Glomerular endothelial cell (primary cell): ENCODE measurements around the gene ATP1A2. TPM values are rescaled to one million over a fixed set of nuclear protein-coding genes. Genes with fewer than 3 reads are reported as not detected.

Experiments
- DNase-seq: peaks from one replicate; pipeline ENCODE4 v3.0.0-alpha.2; 2011; ENCODE audit warnings: low read depth, low spot score; ENCODE audit errors: extremely low read depth
- total RNA-seq: library from RNA; depleted of rRNA; stranded (reverse); fragments of >200 nt; gene quantifications from 2 replicates; pipeline ENCODE4 v1.2.3, GENCODE V29; 2015

ATP1A2 gene
- total RNA-seq, 1 donor from 2014 or later = not detected

DNA sequence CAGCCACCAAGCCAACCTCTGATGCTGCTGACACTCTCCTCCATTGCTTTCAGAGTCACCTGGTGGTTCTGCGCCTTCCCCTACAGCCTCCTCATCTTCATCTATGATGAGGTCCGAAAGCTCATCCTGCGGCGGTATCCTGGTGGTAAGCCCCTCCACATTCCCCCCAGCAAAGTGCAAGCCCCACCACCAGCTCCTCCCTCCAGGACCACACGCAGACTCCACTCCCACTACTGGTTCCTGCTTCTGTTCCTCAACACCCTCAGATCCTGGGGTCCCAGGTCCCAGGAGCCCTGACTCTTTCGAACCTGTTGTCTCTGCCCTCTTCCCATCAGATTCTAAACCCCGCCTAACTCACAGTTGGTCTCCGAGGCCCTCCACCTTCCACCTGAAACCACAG is 24.3 kb downstream of the ATP1A2 start:
- DNase-seq = no peak

GRCh38 chr1:160143695-160144094 is 28.1 kb downstream of the ATP1A2 start:
- no peak for DNase-seq

GRCh38 chr1:160144921-160145320 is 29.4 kb downstream of the ATP1A2 start:
- no peak for DNase-seq

- DNase-seq = no peak
Observed at GRCh38 chr1:160146107-160146506, 30.5 kb downstream of the ATP1A2 start.

DNA sequence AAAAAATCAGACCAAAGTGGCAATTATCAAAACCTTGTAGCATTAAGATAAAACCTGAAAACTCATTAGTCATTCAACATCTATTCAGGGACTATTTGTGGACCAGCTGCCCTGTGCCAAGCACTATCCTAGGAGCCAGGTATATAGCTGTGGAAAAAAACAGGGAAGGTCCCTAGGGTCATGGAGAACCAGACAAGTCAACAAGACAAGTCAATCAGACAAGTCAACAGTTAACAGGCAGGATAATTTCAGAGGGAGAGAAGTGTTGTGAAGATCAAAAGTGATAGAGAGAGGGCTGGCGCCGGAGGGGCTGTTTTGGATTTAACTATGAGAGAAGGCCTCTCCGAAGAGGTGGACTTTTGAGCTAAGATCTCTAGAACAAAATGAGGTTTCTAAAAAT is 32.6 kb downstream of the ATP1A2 start:
- no peak for DNase-seq

- no peak for DNase-seq
Observed at GRCh38 chr1:160149233-160149632, 33.7 kb downstream of the ATP1A2 start.

DNA sequence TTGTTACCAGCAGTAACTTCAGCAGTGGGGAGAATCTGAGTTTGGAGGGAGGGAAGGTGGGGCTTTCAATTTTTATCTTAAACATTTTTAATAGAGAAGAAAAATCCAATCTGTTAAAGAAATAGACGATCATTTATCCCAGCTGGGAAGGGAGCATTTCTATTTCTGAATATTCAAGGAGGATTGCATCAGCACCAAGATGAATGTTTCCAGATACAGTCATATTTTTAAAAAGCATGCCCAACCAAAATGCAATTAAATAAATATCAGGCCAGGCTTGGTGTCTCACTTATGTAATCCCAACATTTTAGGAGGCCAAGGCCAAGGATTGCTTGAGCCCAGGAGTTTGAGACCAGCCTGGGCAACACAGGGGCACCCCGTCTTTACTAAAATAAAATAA is 34.2 kb downstream of the ATP1A2 start:
- DNase-seq = no peak

GRCh38 chr1:160151303-160151702 is 35.7 kb downstream of the ATP1A2 start, which contains the start of gene ATP1A4:
ATP1A4 (plus strand) TSS chr1:160151603; CDS start chr1:160152041, 438 bp downstream.
- no peak for DNase-seq

DNA sequence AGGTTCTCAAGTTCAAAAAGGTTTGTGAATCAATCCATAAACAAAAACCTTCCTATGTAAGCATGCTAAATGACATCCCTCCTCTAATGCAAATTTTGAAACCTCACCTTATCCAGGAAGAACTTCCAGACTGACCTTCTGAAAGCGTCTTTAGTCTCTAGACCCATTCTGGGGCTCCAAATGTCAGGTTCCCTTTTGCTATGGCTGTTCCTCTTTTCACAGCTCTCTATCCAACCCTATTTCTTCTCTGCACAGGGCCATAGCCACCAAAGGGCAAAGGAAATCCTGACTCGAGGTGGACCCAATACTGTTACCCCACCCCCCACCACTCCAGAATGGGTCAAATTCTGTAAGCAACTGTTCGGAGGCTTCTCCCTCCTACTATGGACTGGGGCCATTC is 39.2 kb downstream of the ATP1A2 start:
- no peak for DNase-seq

GRCh38 chr1:160156361-160156760 is 40.8 kb downstream of the ATP1A2 start:
- DNase-seq = no peak

GRCh38 chr1:160157174-160157573 is 41.6 kb downstream of the ATP1A2 start:
- DNase-seq = no peak

DNA sequence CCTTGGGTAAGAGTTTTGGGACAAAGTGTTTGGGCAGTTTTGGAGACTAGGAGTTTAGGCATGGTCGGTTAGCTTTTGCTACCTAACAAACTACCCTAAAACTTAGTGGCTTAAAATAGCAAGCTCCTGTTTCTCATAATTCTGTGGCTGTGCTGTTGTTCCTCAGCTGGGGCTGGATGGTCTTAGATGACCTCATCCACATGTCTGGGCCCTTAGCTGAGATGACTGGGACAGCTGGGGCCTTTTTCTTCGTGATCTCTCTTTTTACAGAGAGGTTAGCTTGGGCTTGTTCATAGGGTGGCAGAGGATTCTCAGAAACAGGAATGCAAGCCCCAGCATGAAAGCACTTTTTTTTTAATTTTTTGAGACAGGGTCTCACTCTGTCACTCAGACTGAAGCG is 42.5 kb downstream of the ATP1A2 start:
- no peak for DNase-seq

DNA sequence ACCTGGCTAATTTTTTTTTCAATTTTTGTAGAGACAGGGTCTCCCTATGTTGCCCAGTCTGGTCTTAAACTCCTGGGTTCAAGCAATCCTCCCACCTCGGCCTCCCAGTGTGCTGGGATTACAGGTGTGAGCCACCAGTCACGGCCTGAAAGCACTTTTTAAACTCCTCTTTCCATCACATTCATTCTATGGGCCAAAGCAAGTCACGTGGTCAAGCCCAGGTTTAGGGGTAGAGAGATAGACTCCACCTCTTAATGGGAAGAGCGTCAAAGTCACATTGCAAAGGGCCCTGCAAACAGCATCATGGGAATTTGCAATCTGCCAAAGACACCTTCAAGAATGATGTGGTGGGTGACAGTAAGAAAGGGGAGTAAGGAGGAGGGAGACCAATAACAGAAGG is 43.0 kb downstream of the ATP1A2 start:
- DNase-seq = no peak

DNA sequence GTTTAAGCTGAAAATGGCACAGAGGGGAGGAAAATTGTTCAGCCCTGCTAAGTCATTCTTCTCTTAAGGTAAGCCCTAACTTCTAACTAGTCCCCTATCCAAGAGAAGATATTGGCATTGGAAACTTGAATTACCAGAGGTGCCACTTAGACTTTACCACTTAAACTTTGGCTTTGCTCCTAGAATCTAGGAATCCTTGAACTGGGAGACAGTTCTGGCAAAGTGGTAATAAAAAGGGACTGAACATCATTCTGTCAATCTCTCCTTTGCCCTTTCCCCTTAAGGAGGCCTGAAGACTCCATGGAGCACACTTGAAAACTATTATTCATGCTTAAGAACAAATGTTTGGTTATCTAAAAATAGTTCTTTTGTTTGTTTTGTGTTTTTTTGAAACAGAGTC is 44.3 kb downstream of the ATP1A2 start:
- no peak for DNase-seq

DNA sequence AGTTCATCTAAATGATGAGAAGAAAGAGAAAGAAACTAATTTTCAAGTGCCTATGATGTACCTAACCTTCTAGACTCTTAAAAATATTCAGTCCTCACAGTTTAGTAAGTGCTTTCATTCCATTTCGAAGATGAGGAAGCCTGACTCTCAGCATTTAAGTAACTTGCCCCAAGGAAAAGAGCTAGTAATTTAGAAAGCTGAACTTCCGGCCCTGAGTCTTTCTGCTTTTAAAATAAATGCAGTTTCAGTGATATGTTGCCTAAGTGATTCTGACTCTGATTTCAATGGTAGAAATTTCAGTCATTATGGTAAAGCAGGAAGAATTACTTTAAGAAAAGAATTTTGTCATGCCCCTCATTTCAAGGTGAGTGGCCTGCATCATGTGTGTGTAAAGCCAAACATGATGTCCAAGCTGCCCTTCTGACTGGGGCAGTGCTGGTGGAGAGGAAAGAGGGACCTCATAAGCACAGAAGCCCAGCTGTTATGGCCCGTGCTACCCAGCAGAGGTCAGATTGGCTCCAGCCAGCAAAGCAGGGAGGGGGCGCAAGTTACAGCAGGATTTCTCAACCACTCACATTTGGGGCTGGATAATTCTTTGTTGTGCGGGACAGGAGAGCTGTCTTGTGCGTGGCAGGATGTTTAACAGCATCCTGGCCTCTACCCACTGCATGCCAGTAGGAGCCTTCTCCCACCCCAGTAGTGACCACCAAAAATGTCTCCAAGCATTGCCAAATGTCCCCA is 46.6 kb downstream of the ATP1A2 start:
- DNase-seq = no peak

GRCh38 chr1:160162931-160163330 is 47.4 kb downstream of the ATP1A2 start:
- DNase-seq = no peak

GRCh38 chr1:160163615-160164014 is 48.1 kb downstream of the ATP1A2 start:
- no peak for DNase-seq

DNA sequence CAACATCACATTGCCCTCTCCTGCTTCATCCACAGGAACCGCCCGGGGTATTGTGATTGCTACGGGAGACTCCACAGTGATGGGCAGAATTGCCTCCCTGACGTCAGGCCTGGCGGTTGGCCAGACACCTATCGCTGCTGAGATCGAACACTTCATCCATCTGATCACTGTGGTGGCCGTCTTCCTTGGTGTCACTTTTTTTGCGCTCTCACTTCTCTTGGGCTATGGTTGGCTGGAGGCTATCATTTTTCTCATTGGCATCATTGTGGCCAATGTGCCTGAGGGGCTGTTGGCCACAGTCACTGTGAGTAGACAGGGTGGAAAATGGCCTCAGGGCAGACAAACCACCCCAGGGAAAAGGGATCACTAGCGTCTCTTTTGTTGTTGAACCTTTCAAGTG is 48.6 kb downstream of the ATP1A2 start:
- DNase-seq = no peak

GRCh38 chr1:160166166-160166868 is 50.8 kb downstream of the ATP1A2 start:
- no peak for DNase-seq

DNA sequence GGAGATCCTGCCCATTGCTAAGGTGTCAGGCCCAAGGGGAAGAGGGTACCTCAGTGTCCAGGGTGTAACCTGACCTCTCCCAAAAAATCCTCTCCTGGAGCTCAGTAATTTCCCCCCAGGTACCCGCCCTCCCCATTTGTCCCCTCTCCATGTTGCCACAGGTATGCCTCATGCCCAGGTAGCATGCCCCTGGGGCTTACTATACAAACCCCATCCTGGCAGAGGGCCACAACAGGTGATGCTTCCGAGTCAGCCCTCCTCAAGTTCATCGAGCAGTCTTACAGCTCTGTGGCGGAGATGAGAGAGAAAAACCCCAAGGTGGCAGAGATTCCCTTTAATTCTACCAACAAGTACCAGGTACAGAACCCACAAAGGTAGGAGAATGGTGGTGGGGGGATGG is 51.5 kb downstream of the ATP1A2 start:
- DNase-seq = no peak

- no peak for DNase-seq
Observed at GRCh38 chr1:160167580-160167979, 52.0 kb downstream of the ATP1A2 start.

GRCh38 chr1:160168016-160168415 is 52.5 kb downstream of the ATP1A2 start:
- DNase-seq = no peak
